Naive thymus-derived CD4-positive, alpha-beta T cell (primary cell): ENCODE data around the gene TMEM198. TPM values are rescaled to one million over a fixed set of nuclear protein-coding genes. Genes with fewer than 3 reads are reported as not detected.

ENCODE experiments used
- ATAC-seq: fragments of 150-1000 bp; cut with Tn5 transposase; 2 replicates; pipeline ENCODE4 v1.10.0; 2021; ENCODE audit warnings: mild to moderate bottlenecking, moderate library complexity
- CTCF ChIA-PET: fragments of 350-600 bp; sonication (Branson Sonifier 250); formaldehyde crosslinking; loops from one replicate; lab custom pipeline; 2021; ENCODE audit warnings: antibody characterized with exemption; lab: Charles Lee
- POLR2A ChIA-PET: fragments of 350-600 bp; sonication (Branson Sonifier 250); formaldehyde crosslinking; loops from one replicate; lab custom pipeline; 2021; ENCODE audit warnings: antibody characterized with exemption, inconsistent platforms; lab: Charles Lee
- DNase-seq, 9 donors: peaks; one replicate each; pipeline versions ENCODE4 v3.0.0 to v3.0.0-alpha.2; 2020 to 2022; ENCODE audit warnings: mixed read lengths in 1 of 9
- H3K27ac ChIP-seq: one replicate; pipeline ENCODE4 v1.7.0; 2013; ENCODE audit warnings: mild to moderate bottlenecking, low read depth, low read length, moderate library complexity
- H3K27me3 ChIP-seq, 2 donors: one replicate each; pipeline ENCODE4 v1.7.0; 2013; ENCODE audit warnings: low read length in 2 of 2, mild to moderate bottlenecking in 2 of 2, moderate library complexity in 2 of 2; ENCODE audit not compliant: control insufficient read depth in 2 of 2, insufficient read depth in 2 of 2
- H3K36me3 ChIP-seq, 3 experiments: 1 replicate in 2 of 3; 2 replicates in 1 of 3; pipeline ENCODE4 v1.7.0; 2013; ENCODE audit warnings: low read length in 3 of 3, mild to moderate bottlenecking in 3 of 3, moderate library complexity in 1 of 3; ENCODE audit not compliant: insufficient read depth in 3 of 3, control insufficient read depth in 2 of 3
- H3K4me1 ChIP-seq, 2 donors: one replicate each; pipeline ENCODE4 v1.7.0; 2013; ENCODE audit warnings: low read length in 2 of 2, mild to moderate bottlenecking in 2 of 2, moderate library complexity in 1 of 2; ENCODE audit not compliant: control insufficient read depth in 2 of 2, insufficient read depth in 2 of 2
- H3K4me3 ChIP-seq: 2 replicates; pipeline ENCODE4 v1.7.0; 2013; ENCODE audit warnings: mild to moderate bottlenecking, low read length
- H3K9me3 ChIP-seq, 3 experiments: 1 replicate in 2 of 3; 2 replicates in 1 of 3; pipeline ENCODE4 v1.7.0; 2013; ENCODE audit warnings: low read length in 3 of 3; ENCODE audit not compliant: control insufficient read depth in 2 of 3
- H3K27ac Mint-ChIP-seq, 9 donors: one replicate each; pipeline ENCODE4 v1.8.0; 2020 to 2022; ENCODE audit warnings: mixed read lengths in 9 of 9, mild to moderate bottlenecking in 8 of 9, moderate library complexity in 5 of 9, inconsistent platforms in 2 of 9
- H3K27me3 Mint-ChIP-seq, 5 donors: one replicate each; pipeline ENCODE4 v1.8.0; 2021 to 2022; ENCODE audit warnings: mixed read lengths in 5 of 5, mild to moderate bottlenecking in 1 of 5
- H3K36me3 Mint-ChIP-seq, 5 donors: one replicate each; pipeline ENCODE4 v1.8.0; 2020 to 2022; ENCODE audit warnings: mixed read lengths in 5 of 5, mild to moderate bottlenecking in 3 of 5, inconsistent platforms in 1 of 5
- H3K4me1 Mint-ChIP-seq, 7 donors: one replicate each; pipeline ENCODE4 v1.8.0; 2020 to 2022; ENCODE audit warnings: mixed read lengths in 7 of 7, mild to moderate bottlenecking in 3 of 7, inconsistent platforms in 1 of 7
- H3K4me3 Mint-ChIP-seq, 10 donors: one replicate each; pipeline ENCODE4 v1.8.0; 2020 to 2022; ENCODE audit warnings: mild to moderate bottlenecking in 10 of 10, mixed read lengths in 10 of 10, moderate library complexity in 6 of 10, inconsistent platforms in 2 of 10
- H3K9me3 Mint-ChIP-seq, 11 donors: one replicate each; pipeline ENCODE4 v1.8.0; 2020 to 2022; ENCODE audit warnings: mixed read lengths in 11 of 11, mild to moderate bottlenecking in 4 of 11, inconsistent platforms in 1 of 11, moderate library complexity in 1 of 11
- intact Hi-C, 2 donors: fragments of 100-400 bp; cut with micrococcal nuclease; formaldehyde crosslinking; loops; one replicate each; pipeline ENCODE4 v1.15.1; 2023
- polyA plus RNA-seq, 2 donors: library from polyadenylated mRNA; unstranded; fragments of 300-500 nt; fragmentation: Illumina TruSeq; gene quantifications; one replicate each; pipeline ENCODE4 v1.2.3, GENCODE V29; 2021
- total RNA-seq, 6 experiments: library from RNA in 5 of 6; stranded (reverse) in 5 of 6; gene quantifications; 1 replicate in 5 of 6; 2 replicates in 1 of 6; pipeline ENCODE4 v1.2.3 and lab custom pipeline; 2021 to 2026

The TMEM198 gene, protein sequence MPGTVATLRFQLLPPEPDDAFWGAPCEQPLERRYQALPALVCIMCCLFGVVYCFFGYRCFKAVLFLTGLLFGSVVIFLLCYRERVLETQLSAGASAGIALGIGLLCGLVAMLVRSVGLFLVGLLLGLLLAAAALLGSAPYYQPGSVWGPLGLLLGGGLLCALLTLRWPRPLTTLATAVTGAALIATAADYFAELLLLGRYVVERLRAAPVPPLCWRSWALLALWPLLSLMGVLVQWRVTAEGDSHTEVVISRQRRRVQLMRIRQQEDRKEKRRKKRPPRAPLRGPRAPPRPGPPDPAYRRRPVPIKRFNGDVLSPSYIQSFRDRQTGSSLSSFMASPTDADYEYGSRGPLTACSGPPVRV
- total RNA-seq (under 1 TPM in 4 of 5 experiments, not detected in 1; 0.45 to 0.69 (median 0.50) TPM), polyA plus RNA-seq (not detected), total RNA-seq (lab: John Stamatoyannopoulos, UW) (0.40 reads per million)

DNA sequence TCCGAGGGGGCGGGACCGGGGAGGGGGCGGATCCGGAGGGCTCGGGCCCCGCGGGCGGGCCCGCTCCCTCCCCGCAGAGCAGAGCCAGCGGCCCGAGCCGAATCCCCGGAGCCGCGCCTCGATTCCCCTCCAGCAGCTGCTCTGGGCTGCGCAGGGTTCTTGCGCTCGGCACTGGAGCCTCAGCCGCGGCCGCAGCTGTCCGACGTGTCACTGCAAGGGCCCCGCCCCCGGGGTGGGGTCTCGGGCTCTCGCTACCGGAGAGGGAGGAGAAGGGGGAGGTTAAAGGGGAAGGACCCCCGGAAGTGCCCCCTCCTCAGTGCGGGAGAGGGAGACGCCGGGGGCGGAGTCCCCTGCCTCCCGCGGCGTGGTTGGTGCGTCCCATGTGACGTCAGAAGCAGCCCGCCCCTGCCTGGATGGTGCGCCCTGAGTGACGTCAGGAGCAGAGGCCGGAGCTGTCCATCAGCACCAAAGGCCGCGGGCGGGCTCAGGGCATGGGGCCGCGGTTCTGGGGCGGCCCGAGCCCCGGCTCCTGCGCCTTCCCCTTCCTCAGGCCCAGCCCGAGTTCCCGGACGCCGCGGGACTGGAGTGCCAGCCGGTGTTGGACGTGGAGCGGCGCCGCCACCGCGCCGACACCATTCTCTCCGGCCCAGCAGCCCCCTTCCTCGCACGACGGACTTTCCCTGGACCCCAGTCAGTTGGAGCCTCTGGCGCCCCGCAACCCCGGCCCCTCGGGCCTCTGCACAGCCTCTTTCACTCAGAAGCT, at the start of gene TMEM198, which contains the start of gene CHPF:
TSS of gene TMEM198 (plus strand) at position 433 of the 763 bp plus-strand sequence. CDS start 700 bp downstream, outside the sequence.
TSS of gene CHPF (minus strand) at position 214 of the 763 bp plus-strand sequence. CDS start 271 bp downstream, outside the sequence.
- no peaks in the 10 kb centered on the region for H3K27me3 ChIP-seq

DNA sequence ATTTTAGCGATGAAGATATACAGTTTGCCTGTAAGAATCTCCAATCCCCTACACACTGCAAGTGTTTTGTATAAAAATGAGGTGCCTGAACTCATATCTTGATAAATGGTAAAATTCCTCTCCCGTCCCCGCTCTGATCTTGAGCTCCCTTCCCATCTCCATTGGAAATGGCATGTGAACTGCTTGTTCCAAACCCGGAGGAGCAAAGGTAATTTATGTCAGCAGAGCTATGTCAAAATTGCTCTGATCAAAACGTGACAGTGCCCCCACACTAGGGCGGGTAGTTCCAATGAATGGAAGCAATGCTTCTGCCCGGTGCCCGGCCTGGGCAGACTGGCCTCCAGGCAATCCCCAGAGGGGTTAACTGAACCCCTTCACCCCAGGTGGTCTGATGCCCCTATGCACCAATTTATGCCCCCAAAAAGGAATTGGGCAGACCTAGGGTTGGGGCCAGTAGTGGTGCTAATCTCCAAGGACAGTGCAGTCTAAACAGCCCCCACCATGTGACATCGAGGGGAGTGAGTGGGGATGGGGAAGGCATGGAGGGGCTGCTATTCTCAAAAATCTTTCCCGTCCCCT, 48.8 kb upstream of the TMEM198 start:
- Mint-ChIP-seq H3K36me3 (peaks cover 0 to 4% (median 0%) of the 10 kb centered on the region in 5 donors), H3K9me3 (peaks cover 0 to 2% (median 0%) of the 10 kb centered on the region in 11 donors), H3K27ac (no peak overlapping the region), H3K4me1 (peaks cover 25 to 34% (median 29%) of the 10 kb centered on the region in 7 donors), H3K27me3 (peaks cover 41 to 55% (median 50%) of the 10 kb centered on the region in 5 donors), H3K4me3 (peak overlapping the region in 1 of 10 donors; percentile 43)
- Histone ChIP-seq H3K36me3 (no peaks in the 10 kb centered on the region), H3K9me3 (no peaks in the 10 kb centered on the region), H3K4me3 (no peak overlapping the region), H3K4me1 (peaks cover 19 to 22% of the 10 kb centered on the region in 2 donors), H3K27ac (no peak overlapping the region), H3K27me3 (peaks cover 4 to 9% of the 10 kb centered on the region in 2 donors)
- intact Hi-C loops, result loop anchor here (1.0 to 10.0 kb wide), 9 partner anchors 14 to 1220 kb away; partner anchors contain the start of genes CNPPD1 (in 2 of the 2), RETREG2 (in 2 of the 2), AAMP (in 1 of the 2) and CNOT9 (in 1 of the 2)
- POLR2A ChIA-PET, result interaction anchor here (1.0 to 2.3 kb wide), 4 partner anchors 32 to 289 kb away, joined by 3 to 8 read pairs (median 3); partner anchors contain the start of gene DNPEP
- CTCF ChIA-PET, result interaction anchor here (0.6 to 6.1 kb wide), 3 partner anchors 31 to 101 kb away, joined by 3 to 60 read pairs (median 5); no protein-coding TSS in a partner anchor
- DNase-seq (no peak), ATAC-seq (no peak)

More for the DNA sequence above, at the start of gene TMEM198, which contains the start of gene CHPF:
- Histone ChIP-seq H3K36me3 (no peaks in the 10 kb centered on the region), H3K4me1 (peaks cover 10 to 12% of the 10 kb centered on the region in 2 donors), H3K9me3 (no peaks in the 10 kb centered on the region), H3K4me3 (peak within 1 kb of the TSS; percentile 51), H3K27ac (peak within 1 kb of the TSS; percentile 78)
- H3K4me1 Mint-ChIP-seq, result peaks cover 18 to 30% (median 25%) of the 10 kb centered on the region in 7 donors
- peak within 1 kb of the TSS; percentile 83 to 95 (median 90) for H3K4me3 Mint-ChIP-seq
- H3K27ac Mint-ChIP-seq, result peak within 1 kb of the TSS; percentile 71 to 90 (median 78)
- ChIA-PET CTCF (interaction anchor here (1.6 to 6.2 kb wide), 4 partner anchors 17 to 100 kb away, joined by 4 to 47 read pairs (median 5); partner anchors contain the start of gene STK11IP), POLR2A (interaction anchor here (0.6 to 1.7 kb wide), 7 partner anchors 9 to 386 kb away, joined by 3 to 6 read pairs (median 3); partner anchors contain the start of genes DNAJB2, DNPEP and OBSL1)
- peaks cover 0 to 4% (median 0%) of the 10 kb centered on the region in 5 donors for H3K36me3 Mint-ChIP-seq
- H3K27me3 Mint-ChIP-seq, result peaks cover 0 to 18% (median 11%) of the 10 kb centered on the region in 5 donors
- peaks cover 0 to 3% (median 0%) of the 10 kb centered on the region in 11 donors for H3K9me3 Mint-ChIP-seq
- intact Hi-C loops, result loop anchor here (1.0 to 5.0 kb wide), 18 partner anchors 9 to 1931 kb away; partner anchors contain the start of genes CNPPD1 (in 2 of the 2), DNAJB2 (in 2 of the 2), GMPPA (in 2 of the 2) and STK11IP (in 2 of the 2)
- ATAC-seq (peak; percentile 86), DNase-seq (peak; percentile 79 to 94 (median 88))

DNA sequence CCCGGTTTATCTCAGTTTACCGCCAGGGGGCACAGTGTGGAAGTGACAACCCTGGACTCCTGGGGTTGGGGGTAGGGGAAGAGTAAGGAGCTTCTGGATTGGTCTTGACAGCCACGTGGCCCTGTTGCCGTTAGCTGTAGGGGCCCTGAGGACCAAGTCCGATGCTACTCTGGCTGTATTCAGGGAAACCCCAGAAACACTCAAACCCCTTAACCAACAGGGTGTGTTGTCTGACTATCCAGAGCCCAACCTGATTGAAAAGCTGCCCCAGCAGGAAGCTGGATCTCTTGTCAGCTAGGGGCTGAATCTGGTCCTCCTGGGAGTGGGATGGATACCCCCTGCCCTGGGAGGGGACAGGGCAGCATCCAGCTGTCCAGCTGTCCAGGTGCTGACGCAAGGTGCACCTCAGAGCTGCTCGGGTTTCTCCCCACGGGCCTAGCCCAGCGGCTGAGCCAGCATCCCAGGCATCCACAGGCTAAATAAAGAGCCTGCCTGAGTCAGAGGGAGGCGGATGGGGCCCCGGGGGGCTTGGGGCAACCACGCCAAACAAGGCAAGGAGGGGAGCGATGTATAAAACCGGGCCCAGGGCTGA, 48.2 kb upstream of the TMEM198 start:
- Mint-ChIP-seq H3K27me3 (peaks cover 41 to 55% (median 50%) of the 10 kb centered on the region in 5 donors), H3K36me3 (peaks cover 0 to 4% (median 0%) of the 10 kb centered on the region in 5 donors), H3K4me1 (peaks cover 26 to 38% (median 34%) of the 10 kb centered on the region in 7 donors), H3K27ac (no peak overlapping the region), H3K4me3 (no peak overlapping the region), H3K9me3 (peaks cover 0 to 2% (median 0%) of the 10 kb centered on the region in 11 donors)
- H3K27ac ChIP-seq, result no peak overlapping the region
- no peak overlapping the region for H3K4me3 ChIP-seq
- ChIA-PET POLR2A (interaction anchor here (1.0 to 2.3 kb wide), 4 partner anchors 32 to 290 kb away, joined by 3 to 8 read pairs (median 3); partner anchors contain the start of gene DNPEP), CTCF (interaction anchor here (0.6 to 6.1 kb wide), 4 partner anchors 30 to 100 kb away, joined by 3 to 60 read pairs (median 5); partner anchors contain the start of genes CHPF and TMEM198)
- H3K9me3 ChIP-seq, result no peaks in the 10 kb centered on the region
- peaks cover 4 to 9% of the 10 kb centered on the region in 2 donors for H3K27me3 ChIP-seq
- DNase-seq, result peak in 7 of 9 donors; percentile 34 to 57 (median 44)
- H3K36me3 ChIP-seq, result no peaks in the 10 kb centered on the region
- intact Hi-C loops, result loop anchor here (1.0 to 10.0 kb wide), 9 partner anchors 13 to 1221 kb away; partner anchors contain the start of genes CNPPD1 (in 2 of the 2), RETREG2 (in 2 of the 2), AAMP (in 1 of the 2) and CNOT9 (in 1 of the 2)
- peaks cover 19 to 22% of the 10 kb centered on the region in 2 donors for H3K4me1 ChIP-seq
- no peak for ATAC-seq

DNA sequence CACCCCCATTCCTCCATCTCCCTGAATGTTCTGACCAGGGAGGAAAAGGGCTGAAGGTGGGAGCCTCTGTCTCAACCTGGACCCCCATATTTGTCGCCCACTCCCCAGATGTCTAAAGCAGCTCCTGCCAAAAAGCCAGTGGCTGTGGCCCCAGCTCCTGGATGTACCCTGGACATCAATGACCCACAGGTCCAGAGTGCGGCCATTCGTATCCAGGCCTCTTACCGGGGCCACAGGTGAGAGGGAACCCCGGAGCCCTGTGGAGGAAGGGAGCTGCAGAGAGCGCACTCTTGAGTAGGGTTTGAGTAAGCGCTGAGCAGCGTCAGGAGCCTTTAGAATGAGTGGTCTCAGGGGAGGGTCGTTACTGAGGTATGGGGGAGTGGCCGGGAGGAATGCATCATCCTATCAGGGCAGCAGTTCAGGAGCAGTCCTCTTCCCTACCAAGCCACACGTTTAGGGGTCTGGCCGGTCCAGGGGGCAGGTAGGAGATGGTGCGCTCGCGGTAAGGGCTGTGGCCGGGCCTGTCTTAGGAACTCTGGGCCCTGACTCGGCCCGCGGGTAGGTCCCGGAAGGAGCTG, 47.5 kb upstream of the TMEM198 start:
- Mint-ChIP-seq H3K27ac (peak overlapping the region in 1 of 9 donors; percentile 48), H3K27me3 (peaks cover 41 to 55% (median 50%) of the 10 kb centered on the region in 5 donors)
- POLR2A ChIA-PET, result interaction anchor here (0.9 to 2.3 kb wide), 3 partner anchors 33 to 146 kb away, joined by 3 to 8 read pairs (median 3); partner anchors contain the start of gene DNPEP

More for the DNA sequence above, 47.5 kb upstream of the TMEM198 start:
- intact Hi-C loops, result loop anchor here (5.0 to 10.0 kb wide), 7 partner anchors 289 to 1222 kb away; partner anchors contain the start of genes CNPPD1 (in 2 of the 2), RETREG2 (in 2 of the 2), AAMP (in 1 of the 2) and CNOT9 (in 1 of the 2)
- H3K4me3 Mint-ChIP-seq, result peak overlapping the region in 9 of 10 donors; percentile 28 to 99 (median 72)
- ATAC-seq (no peak), DNase-seq (no peak)
- peaks cover 4 to 9% of the 10 kb centered on the region in 2 donors for H3K27me3 ChIP-seq
- H3K4me3 ChIP-seq, result no peak overlapping the region
- peaks cover 26 to 40% (median 36%) of the 10 kb centered on the region in 7 donors for H3K4me1 Mint-ChIP-seq
- CTCF ChIA-PET, result interaction anchor here (0.7 to 6.1 kb wide), 4 partner anchors 29 to 93 kb away, joined by 3 to 60 read pairs (median 5); partner anchors contain the start of genes CHPF and TMEM198
- H3K36me3 ChIP-seq, result no peaks in the 10 kb centered on the region
- peaks cover 19 to 22% of the 10 kb centered on the region in 2 donors for H3K4me1 ChIP-seq
- no peaks in the 10 kb centered on the region for H3K9me3 ChIP-seq
- no peak overlapping the region for H3K27ac ChIP-seq
- peaks cover 0 to 4% (median under 1%) of the 10 kb centered on the region in 5 donors for H3K36me3 Mint-ChIP-seq
- peaks cover 0 to 2% (median 0%) of the 10 kb centered on the region in 11 donors for H3K9me3 Mint-ChIP-seq
